Head of caudate nucleus (tissue), 42 donors: ENCODE data around the gene C19orf73.
"Not testable (repeated sequence)": the region's sequence is repeated elsewhere in the genome, so short reads cannot be mapped to it uniquely, and the experiment has no call there.

ENCODE experiments used
- DNase-seq, 42 donors: peaks; one replicate each; pipeline versions ENCODE4 v3.0.0 to v3.0.0-alpha.2; 2020 to 2021; ENCODE audit warnings: mixed read lengths in 7 of 42
- intact Hi-C: fragments of 100-400 bp; cut with DNase I; formaldehyde crosslinking; loops from one replicate; pipeline ENCODE4 v1.15.0; 2022

The C19orf73 gene

DNA sequence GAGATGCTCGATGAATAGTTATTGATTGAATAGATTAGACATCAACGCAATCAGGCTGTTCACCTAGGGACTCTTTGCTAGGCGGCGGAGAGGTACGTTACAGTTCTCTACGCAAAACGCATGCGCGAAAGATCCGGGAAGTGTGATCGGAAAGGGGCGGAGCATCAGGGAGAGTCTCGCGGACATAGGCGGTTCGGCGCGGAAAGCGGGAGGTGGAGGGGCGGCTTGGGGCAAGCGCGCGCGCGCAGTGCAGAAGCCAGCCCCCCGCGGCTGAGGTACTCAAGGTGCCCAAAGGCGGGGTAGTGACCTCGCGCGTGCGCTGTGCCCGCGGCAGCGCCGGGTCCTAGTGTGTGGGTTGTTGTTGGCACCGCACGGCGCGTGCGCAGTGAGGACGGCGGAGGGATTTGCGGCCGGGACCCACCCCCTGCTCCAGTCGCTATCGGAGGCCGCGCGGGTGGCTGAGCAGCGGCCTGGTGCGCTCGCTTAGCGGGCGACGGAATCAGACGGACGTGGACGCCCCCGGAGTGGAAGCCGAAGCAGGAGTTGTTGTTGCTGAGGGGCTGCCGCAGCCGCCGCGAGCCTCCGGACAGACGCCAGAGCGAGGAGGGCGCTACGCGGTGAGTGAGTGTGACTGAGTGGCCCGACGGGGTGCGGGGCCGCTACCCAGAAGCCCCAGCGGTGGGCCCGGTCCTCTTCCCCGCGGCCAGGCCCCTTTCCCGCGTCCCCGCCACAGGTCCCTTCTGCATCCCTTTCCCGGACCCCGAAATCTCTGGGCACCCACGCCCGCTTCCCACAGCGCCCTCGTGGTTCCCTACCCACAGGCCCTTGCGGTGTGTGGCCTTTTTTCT, 33.7 kb downstream of the C19orf73 start, which contains the start of gene SNRNP70:
TSS of gene SNRNP70 (plus strand) at position 432 of the 848 bp plus-strand sequence. CDS start 964 bp downstream, outside the sequence.
- intact Hi-C loops = no loop called here
- peak; percentile 95 to 99 (median 98) for DNase-seq

DNA sequence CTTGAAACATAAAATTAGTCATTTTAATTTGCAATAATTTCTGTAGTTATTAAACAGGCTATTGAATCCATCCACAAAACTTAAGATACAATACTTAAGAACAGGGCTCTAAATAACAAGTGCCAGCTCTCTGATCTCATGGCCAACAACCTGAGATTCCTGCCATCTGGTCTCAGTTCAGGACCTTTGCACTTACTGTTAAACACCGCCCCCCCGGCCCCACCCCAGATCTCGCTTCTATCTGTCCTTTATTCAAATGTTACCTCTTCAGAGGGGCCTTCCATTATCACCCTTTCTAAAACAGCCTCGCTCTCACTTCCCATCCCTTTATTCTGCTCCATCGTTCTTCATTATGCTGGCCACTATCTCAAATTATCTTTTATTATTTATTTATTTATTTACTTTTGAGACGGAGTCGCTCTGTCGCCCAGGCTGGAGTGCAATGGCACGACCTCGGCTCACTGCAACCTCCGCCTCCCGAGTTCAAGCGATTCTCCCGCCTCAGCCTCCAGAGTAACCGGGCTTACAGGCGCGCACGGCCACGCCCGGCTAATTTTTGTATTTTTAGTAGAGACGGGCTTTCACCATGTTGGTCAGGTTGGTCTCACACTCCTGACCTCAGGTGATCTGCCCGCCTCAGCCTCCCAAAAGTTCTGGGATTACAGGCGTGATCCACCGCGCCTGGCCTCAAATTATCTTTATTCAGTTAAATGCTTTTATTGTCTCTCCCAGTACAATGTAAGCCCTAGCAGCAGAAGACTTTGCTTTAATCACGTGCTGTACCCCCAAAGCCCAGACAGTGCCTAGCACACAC, 34.5 kb downstream of the C19orf73 start:
- DNase-seq = peak in 2 of 42 donors; percentile 17 to 38
- intact Hi-C loops = no loop called here

DNA sequence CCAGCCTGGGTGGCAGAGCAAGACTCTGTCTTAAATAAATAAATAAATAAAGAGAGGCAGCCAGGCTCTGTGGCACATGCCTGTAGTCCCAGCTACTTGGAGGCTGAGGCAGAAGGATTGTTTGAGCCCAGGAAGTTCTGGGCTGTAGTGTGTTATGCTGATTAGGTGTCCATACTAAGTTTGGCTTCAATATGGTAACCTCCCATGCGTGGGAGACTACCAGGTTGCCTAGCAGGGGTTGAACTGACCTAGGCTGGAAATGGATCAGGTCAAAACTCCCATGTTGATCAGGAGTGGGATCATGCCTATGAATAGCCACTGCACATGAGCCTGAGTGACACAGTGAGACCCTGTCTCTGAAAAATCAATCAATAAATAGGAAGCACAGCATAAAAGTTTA, 37.7 kb downstream of the C19orf73 start:
- no peak for DNase-seq
- intact Hi-C loops = no loop called here

DNA sequence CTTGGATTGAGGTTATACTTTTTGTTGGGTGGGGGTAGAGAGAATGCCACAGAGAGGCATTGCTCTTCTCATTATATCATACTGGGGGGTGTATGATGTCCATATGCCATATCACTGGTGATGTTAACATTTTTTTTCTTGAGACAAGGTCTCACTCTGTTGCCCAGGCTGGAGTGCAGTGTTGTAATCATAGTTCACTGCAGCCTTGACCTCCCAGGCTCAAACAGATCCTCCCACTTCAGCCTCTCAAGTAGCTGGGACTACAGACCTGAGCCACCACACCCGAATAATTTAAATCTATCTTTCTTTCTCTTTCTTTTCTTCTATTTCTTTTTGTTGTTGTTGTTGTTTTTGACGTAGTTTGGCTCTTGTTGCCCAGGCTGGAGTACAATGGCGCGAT, 38.6 kb downstream of the C19orf73 start:
- DNase-seq = no peak
- intact Hi-C loops = no loop called here

DNA sequence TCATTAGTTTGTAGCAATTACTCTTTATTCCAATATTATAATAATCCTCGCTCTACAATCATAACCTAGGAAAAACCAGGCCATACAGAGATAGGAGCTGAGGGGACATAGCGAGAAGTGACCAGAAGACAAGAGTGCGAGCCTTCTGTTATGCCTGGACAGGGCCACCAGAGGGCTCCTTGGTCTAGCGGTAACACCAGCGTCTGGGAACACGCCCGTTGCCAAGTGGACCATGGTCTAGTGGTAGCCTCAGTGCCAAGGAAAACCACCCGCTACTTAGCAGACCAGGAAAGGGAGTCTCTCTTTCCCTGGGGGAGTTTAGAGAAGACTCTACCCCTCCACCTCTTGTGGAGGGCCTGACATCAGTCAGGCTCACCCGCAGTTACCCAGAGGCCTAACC, 44.1 kb downstream of the C19orf73 start:
- intact Hi-C loops = not testable (repeated sequence)

DNA sequence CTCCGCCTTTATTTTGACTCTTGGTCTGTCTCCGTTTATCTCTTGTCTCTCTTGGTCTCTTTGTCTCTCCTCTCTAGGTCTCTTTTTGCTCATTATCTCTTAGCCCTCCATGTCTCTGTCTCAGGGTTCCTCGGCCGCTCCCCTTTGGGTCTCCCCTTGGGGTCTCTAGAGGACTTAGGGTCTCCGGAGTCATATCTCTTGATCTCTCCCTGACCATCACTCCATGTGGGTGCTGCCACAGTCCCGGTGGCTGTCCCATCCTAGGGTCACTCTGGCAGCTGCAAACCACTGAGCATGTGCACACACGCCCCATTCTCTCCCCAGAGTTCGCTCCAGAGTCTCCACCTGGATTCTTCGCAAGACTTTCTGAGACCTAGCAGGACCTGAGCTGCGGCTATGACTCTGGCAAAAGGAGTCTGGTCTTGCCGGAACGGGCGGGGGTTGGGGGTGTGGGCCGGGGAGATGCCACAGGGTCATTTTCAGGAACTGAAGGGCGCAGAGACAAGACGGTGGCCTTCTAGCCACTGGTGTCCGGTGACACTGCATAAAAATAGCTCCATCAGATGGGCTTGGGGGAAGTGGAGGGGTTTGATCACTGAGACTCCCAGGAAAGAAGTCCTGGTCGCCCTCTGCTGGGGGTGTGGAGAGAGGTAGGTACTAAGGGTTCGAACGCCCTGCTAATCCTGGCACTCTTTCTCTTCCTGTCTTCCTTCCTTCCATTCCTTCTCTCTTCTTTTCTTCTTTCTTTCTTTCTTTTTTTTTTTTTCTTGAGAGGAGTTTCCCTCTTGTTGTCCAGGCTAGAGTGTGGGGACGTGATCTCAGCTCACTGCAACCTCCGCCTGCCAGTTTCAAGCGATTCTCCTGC, 45.2 kb downstream of the C19orf73 start:
- intact Hi-C loops = no loop called here
- no peak for DNase-seq

More for the DNA sequence above, 44.1 kb downstream of the C19orf73 start:
- peak; percentile 22 to 86 (median 66) for DNase-seq

DNA sequence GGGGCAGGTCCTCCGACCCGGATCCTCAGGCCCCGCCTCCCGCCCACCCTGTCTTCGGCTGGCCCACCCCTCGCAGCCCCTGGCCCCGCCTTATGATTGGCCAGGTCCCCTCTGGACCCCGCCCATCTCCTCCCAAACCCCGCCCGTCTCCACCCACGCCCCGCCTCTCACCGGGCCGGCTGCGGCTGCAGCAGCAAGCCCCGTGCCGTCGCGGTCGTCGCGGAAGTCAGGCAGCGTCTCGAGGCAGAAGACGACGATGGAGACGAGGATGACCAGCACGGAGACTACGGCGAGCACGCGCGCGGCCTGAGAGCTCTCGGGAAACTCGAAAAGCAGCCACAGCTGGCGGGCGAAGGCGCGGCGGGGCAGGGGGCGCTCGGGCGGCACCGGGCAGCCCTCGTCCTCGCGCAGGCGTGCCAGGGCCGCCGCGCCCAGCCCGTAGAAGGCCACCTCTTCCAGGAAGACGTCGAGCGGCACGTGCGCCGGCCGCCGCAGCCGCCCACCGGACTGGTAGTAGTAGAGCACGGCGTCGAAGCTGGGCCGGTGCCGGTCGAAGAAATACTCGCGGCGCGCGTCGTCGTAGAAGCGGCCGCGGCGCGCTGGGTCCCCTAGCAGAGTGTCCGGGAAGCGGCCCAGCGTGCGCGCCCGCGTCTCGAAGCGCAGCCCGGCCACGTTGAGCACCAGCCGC, 46.9 kb downstream of the C19orf73 start:
- DNase-seq = no peak

DNA sequence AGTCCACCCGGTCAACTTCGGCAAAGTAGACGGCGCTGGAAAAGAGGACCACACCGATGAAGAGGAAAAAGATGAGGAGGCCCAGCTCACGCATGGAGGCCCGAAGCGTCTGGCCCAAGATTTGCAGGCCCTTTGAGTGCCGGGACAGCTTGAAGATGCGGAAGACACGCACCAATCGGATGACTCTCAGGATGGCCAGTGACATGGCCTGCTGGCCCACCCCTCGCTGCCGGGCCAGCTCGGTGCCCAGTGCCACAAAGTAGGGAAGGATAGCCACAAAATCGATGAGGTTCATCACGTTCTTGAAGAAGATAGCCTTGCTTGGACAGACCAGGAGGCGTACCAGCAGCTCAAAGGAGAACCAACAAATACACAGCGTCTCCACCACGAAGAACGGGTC, 48.5 kb downstream of the C19orf73 start:
- intact Hi-C loops = no loop called here
- no peak for DNase-seq

More for the DNA sequence above, 46.9 kb downstream of the C19orf73 start:
- intact Hi-C loops = no loop called here

DNA sequence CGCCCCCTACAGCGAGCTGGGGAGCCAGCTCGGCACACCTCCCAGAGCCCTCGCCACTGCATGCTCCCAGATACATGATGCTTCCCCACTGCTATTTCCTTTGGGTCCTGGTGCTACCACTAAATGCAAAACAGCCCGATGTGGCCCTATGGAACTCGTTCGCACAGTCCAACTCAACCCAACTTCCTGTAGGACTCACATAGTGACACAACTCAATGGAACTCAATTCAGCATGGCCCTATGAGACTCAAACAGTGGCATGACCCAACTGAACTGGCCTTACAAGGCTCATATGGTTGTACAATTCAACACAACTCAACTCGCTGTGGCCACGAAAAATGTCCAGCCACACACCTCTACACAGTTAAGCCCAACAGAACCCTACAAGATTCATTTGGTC, 49.9 kb downstream of the C19orf73 start:
- intact Hi-C loops = no loop called here

More for the DNA sequence above, 49.9 kb downstream of the C19orf73 start:
- DNase-seq = no peak
